NCI-H2171 (cell line): Measurements from ENCODE around the gene TRAPPC6A.

ENCODE experiments used
- DNase-seq: peaks from one replicate; lab custom pipeline; 2025; lab: John Stamatoyannopoulos, UW

The TRAPPC6A gene

GRCh38 chr19:45177817-45178261 is at the start of gene TRAPPC6A:
TRAPPC6A (minus strand) TSS chr19:45178237; CDS start chr19:45178218, 19 bp downstream.
- peak; percentile 61 for DNase-seq

GRCh38 chr19:45224645-45225044 is 46.6 kb upstream of the TRAPPC6A start:
- no peak for DNase-seq

GRCh38 chr19:45223879-45224278 is 45.8 kb upstream of the TRAPPC6A start:
- no peak for DNase-seq

GRCh38 chr19:45222724-45223123 is 44.7 kb upstream of the TRAPPC6A start:
- DNase-seq = no peak

- no peak for DNase-seq
These were observed 41.1 kb upstream of the TRAPPC6A start for GRCh38 chr19:45218911-45219743.

- no peak for DNase-seq
These were observed 40.4 kb upstream of the TRAPPC6A start for GRCh38 chr19:45218426-45218825.

GRCh38 chr19:45217957-45218334 is 39.9 kb upstream of the TRAPPC6A start:
- DNase-seq = no peak

- DNase-seq = no peak
These were observed 39.3 kb upstream of the TRAPPC6A start for GRCh38 chr19:45217193-45217956.

GRCh38 chr19:45216667-45217066 is 38.6 kb upstream of the TRAPPC6A start:
- DNase-seq = no peak

- DNase-seq = no peak
These were observed 37.6 kb upstream of the TRAPPC6A start for GRCh38 chr19:45215391-45216191.

GRCh38 chr19:45213031-45213430 is 35.0 kb upstream of the TRAPPC6A start:
- DNase-seq = no peak

- DNase-seq = no peak
These were observed 33.8 kb upstream of the TRAPPC6A start for GRCh38 chr19:45211751-45212381.

- no peak for DNase-seq
These were observed 28.3 kb upstream of the TRAPPC6A start for GRCh38 chr19:45206328-45206727.

GRCh38 chr19:45205810-45206209 is 27.8 kb upstream of the TRAPPC6A start:
- DNase-seq = no peak

- no peak for DNase-seq
These were observed 24.6 kb upstream of the TRAPPC6A start for GRCh38 chr19:45202637-45203036.

GRCh38 chr19:45200568-45200967 is 22.5 kb upstream of the TRAPPC6A start:
- no peak for DNase-seq

- no peak for DNase-seq
These were observed 17.7 kb upstream of the TRAPPC6A start for GRCh38 chr19:45195764-45196163.

GRCh38 chr19:45191375-45191774 is 13.3 kb upstream of the TRAPPC6A start:
- DNase-seq = no peak

- DNase-seq = no peak
These were observed 11.9 kb upstream of the TRAPPC6A start for GRCh38 chr19:45189971-45190370.

- peak; percentile 75 for DNase-seq
These were observed 9.5 kb upstream of the TRAPPC6A start for GRCh38 chr19:45187421-45188100.
